HG02884 (cell line): Measurements from ENCODE around the gene BPIFB6.

Experiments
- ATAC-seq: cut with Tn5 transposase; IDR thresholded peaks from one replicate; pipeline ENCODE4 v1.9.1; 2021; ENCODE audit warnings: mild to moderate bottlenecking, moderate library complexity; ENCODE audit not compliant: unreplicated experiment

Gene BPIFB6

GRCh38 chr20:33000802-33001466 is 30.5 kb upstream of the BPIFB6 start:
- ATAC-seq: no peak

- no peak for ATAC-seq
Observed at GRCh38 chr20:33002087-33002808, 29.2 kb upstream of the BPIFB6 start.

GRCh38 chr20:33004141-33004751 is 27.2 kb upstream of the BPIFB6 start, which contains the start of gene SUN5:
Gene SUN5 (minus strand): TSS chr20:33004433. CDS start chr20:33004340, 93 bp downstream.
- ATAC-seq: no peak

- ATAC-seq: no peak
Observed at GRCh38 chr20:33005132-33005566, 26.3 kb upstream of the BPIFB6 start.

GRCh38 chr20:33005908-33006775 is 25.3 kb upstream of the BPIFB6 start:
- no peak for ATAC-seq

- ATAC-seq: no peak
Observed at GRCh38 chr20:33006776-33007375, 24.6 kb upstream of the BPIFB6 start.

- no peak for ATAC-seq
Observed at GRCh38 chr20:33007376-33008335, 23.8 kb upstream of the BPIFB6 start, which contains the start of gene BPIFB2. Gene BPIFB2 (plus strand): TSS chr20:33007704. CDS start chr20:33008575, 871 bp downstream.

- no peak for ATAC-seq
Observed at GRCh38 chr20:33008336-33009213, 22.9 kb upstream of the BPIFB6 start.

- ATAC-seq: no peak
Observed at GRCh38 chr20:33009214-33010132, 22.0 kb upstream of the BPIFB6 start.

GRCh38 chr20:33010133-33010504 is 21.3 kb upstream of the BPIFB6 start:
- ATAC-seq: no peak

- no peak for ATAC-seq
Observed at GRCh38 chr20:33010674-33011449, 20.6 kb upstream of the BPIFB6 start.

- ATAC-seq: no peak
Observed at GRCh38 chr20:33012327-33013189, 18.9 kb upstream of the BPIFB6 start.

GRCh38 chr20:33013701-33014326 is 17.6 kb upstream of the BPIFB6 start:
- ATAC-seq: no peak

GRCh38 chr20:33014336-33015113 is 16.9 kb upstream of the BPIFB6 start:
- no peak for ATAC-seq
